Measurements from ENCODE around the gene CCT7. TPM values are rescaled to one million over a fixed set of nuclear protein-coding genes. Genes with fewer than 3 reads are reported as not detected.

CCT7 gene
- total and polyA plus RNA-seq, 10 donors: 112 to 184 (median 150) TPM

DNA sequence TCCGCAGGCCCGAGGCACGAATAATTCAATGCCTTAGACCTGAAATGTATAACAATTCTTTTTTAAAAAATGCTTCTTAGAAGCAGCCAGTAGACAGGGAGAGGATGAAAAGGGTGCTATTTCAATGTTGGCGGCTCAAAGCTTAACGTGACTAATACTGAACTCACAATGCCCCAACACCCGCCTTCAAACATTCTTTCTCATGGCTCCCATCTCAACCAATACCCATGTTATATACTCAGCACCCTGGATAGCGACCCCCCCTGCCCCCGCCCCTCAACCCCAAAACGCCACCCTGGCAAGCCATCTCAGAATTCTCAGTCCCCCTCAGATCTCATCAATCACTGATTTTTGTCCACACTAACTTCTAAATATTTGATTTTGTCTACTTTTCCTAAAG lies 45.7 kb downstream of the CCT7 start:
- WGBS, 5 donors: 84 to 91% (median 88%) methylated on average over 9 of the region's 9 CpGs
- intact Hi-C loops (cut with DNase I; ENCODE audit: low total_unique reads): loop anchor here (10.0 kb wide), 1 partner anchor 105 kb away; the partner anchor contains the start of gene ALMS1
- DNase-seq: no peak

DNA sequence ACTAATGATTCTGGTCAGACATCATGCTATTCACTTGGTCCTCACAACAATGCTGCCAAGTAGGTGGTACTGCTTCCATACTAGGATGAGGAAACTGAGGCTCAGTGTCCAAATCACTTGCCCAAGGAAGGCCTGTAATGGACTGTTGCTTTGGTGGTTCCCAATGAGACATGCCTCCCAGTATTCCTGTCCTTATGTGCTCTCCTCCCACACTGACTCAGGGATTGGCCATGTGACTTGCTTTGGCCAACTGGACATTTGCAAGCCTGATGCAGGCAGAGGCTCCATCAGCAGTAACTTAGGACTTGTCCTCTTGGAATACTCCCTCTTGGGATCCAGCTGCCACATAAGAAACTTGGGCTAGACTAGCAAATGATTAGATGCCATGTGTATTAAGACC lies 47.1 kb downstream of the CCT7 start:
- TF ChIP-seq POLR2A (IDR thresholded peaks at IDR 0.05): no peak
- TF ChIP-seq, protein P1, sequence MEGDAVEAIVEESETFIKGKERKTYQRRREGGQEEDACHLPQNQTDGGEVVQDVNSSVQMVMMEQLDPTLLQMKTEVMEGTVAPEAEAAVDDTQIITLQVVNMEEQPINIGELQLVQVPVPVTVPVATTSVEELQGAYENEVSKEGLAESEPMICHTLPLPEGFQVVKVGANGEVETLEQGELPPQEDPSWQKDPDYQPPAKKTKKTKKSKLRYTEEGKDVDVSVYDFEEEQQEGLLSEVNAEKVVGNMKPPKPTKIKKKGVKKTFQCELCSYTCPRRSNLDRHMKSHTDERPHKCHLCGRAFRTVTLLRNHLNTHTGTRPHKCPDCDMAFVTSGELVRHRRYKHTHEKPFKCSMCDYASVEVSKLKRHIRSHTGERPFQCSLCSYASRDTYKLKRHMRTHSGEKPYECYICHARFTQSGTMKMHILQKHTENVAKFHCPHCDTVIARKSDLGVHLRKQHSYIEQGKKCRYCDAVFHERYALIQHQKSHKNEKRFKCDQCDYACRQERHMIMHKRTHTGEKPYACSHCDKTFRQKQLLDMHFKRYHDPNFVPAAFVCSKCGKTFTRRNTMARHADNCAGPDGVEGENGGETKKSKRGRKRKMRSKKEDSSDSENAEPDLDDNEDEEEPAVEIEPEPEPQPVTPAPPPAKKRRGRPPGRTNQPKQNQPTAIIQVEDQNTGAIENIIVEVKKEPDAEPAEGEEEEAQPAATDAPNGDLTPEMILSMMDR (IDR thresholded peaks at IDR 0.05 in 8 of 11, conservative IDR thresholded peaks at IDR 0.05 in 3 of 11): no peak
- no peak for TF ChIP-seq POLR2AphosphoS5 (IDR thresholded peaks at IDR 0.05)
- peaks cover 0 to 19% (median 6%) of the 10 kb centered on the region in 7 donors for H3K27me3 ChIP-seq (replicated peaks in 1 of 7)
- intact Hi-C loops (cut with DNase I; ENCODE audit: low total_unique reads): loop anchor here (10.0 kb wide), 1 partner anchor 104 kb away; the partner anchor contains the start of gene ALMS1

More for the DNA sequence above, 45.7 kb downstream of the CCT7 start:
- no peaks in the 10 kb centered on the region for H3K9me3 ChIP-seq
- H3K36me3 ChIP-seq: peaks cover 0 to 13% (median 0%) of the 10 kb centered on the region in 6 donors
- H3K27ac ChIP-seq: no peak overlapping the region
- H3K4me3 ChIP-seq: no peak overlapping the region
- H3K27me3 ChIP-seq (replicated peaks in 1 of 7): peaks cover 0 to 13% (median 4%) of the 10 kb centered on the region in 7 donors
- TF ChIP-seq POLR2A (IDR thresholded peaks at IDR 0.05): no peak
- TF ChIP-seq, protein P1 (IDR thresholded peaks at IDR 0.05 in 8 of 11, conservative IDR thresholded peaks at IDR 0.05 in 3 of 11): no peak
- no peak for TF ChIP-seq POLR2AphosphoS5 (IDR thresholded peaks at IDR 0.05)
- peaks cover 0 to 24% (median 18%) of the 10 kb centered on the region in 6 donors for H3K4me1 ChIP-seq

DNA sequence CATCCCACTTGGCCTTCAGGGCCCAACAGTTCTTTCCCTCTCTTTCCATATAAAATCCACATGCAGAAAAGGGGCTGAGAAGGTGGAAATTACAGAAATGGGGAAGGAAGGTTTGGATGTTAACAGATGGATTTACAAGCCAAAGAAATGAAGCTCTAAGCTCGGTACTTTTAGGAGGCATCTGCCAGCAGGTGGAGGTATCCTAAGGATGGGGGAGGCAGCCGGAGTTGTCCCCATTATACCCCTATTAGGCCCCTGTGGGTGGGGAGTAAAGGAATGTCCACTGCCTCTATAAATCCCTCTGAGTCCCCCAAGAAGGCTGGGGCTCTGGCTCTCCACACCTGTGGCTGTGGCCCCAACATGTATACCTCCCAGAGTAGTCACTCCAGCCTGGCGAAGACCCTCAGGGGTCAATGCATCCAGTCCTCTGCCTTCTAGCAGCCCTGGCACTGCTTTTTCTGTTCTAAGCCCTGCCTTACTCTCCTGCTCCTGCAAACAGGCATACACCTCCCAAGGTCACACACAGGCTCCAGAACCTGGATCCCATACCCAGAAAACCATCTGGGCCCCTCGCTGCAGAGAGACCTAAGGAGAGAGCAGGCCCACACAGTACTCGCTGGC lies 48.9 kb downstream of the CCT7 start:
- TF ChIP-seq, protein P1 (IDR thresholded peaks at IDR 0.05 in 8 of 11, conservative IDR thresholded peaks at IDR 0.05 in 3 of 11): no peak
- TF ChIP-seq POLR2A (IDR thresholded peaks at IDR 0.05) (no peak), POLR2AphosphoS5 (IDR thresholded peaks at IDR 0.05) (no peak)
- intact Hi-C loops (cut with DNase I; ENCODE audit: low total_unique reads): loop anchor here (10.0 kb wide), 1 partner anchor 102 kb away; the partner anchor contains the start of gene ALMS1
- H3K4me1 ChIP-seq: peaks cover 0 to 42% (median 27%) of the 10 kb centered on the region in 6 donors
- H3K36me3 ChIP-seq: no peaks in the 10 kb centered on the region
- DNase-seq: no peak
- H3K4me3 ChIP-seq: peak overlapping the region in 4 of 8 donors; percentile 74 to 86 (median 78)
- H3K9me3 ChIP-seq: no peaks in the 10 kb centered on the region
- H3K27ac ChIP-seq: no peak overlapping the region
- peaks cover 0 to 35% (median 6%) of the 10 kb centered on the region in 7 donors for H3K27me3 ChIP-seq (replicated peaks in 1 of 7)
- 44 to 70% (median 62%) methylated on average over 4 to 5 of the region's 5 CpGs for WGBS, 5 donors

More for the DNA sequence above, 47.1 kb downstream of the CCT7 start:
- H3K36me3 ChIP-seq: peaks cover 0 to 13% (median 0%) of the 10 kb centered on the region in 6 donors
- peaks cover 0 to 38% (median 27%) of the 10 kb centered on the region in 6 donors for H3K4me1 ChIP-seq
- no peaks in the 10 kb centered on the region for H3K9me3 ChIP-seq
- no peak for DNase-seq
- no peak overlapping the region for H3K4me3 ChIP-seq
- no peak overlapping the region for H3K27ac ChIP-seq
